Fibroblast of skin of scalp (primary cell): ENCODE results near the gene PKDCC.
"Not testable (repeated sequence)": the region's sequence is repeated elsewhere in the genome, so short reads cannot be mapped to it uniquely, and the experiment has no call there.

Experiments
- DNase-seq: peaks from one replicate; pipeline ENCODE4 v3.0.0-alpha.2; 2013

The PKDCC gene

DNA sequence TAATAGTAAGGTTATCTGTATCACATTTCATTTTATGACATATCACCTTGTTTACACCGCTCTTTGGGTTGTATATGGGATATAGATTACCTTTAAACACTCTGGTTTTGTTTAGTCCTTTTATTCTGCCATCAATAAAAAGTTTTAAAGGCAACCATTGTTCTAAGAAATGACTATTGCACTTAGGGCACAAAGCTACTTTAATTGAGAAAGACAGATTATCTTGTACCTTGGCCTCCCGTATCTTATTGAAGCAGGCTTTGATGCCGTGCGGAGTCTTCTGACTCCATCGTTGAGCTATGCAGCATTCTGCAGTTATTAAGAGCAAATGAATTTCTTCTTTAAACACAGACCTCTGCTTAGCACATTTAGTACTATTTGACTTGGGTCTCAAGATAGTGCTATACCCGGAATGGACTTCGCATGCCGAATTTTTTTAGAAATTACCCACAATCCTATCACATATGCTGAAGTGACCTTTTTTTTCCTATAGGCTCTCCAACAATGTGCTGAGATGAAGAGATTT, 16.7 kb downstream of the PKDCC start:
- peak; percentile 63 for DNase-seq

DNA sequence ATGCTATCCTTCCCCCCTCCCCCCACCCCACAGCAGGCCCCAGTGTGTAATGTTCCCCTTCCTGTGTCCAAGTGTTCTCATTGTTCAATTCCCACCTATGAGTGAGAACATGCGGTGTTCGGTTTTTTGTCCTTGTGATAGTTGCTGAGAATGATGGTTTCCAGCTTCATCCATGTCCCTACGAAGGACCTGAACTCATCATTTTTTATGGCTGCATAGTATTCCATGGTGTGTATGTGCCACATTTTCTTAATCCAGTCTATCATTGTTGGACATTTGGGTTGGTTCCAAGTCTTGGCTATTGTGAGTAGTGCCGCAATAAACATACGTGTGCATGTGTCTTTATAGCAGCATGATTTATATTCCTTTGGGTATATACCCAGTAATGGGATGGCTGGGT, 17.9 kb downstream of the PKDCC start:
- DNase-seq = not testable (repeated sequence)

DNA sequence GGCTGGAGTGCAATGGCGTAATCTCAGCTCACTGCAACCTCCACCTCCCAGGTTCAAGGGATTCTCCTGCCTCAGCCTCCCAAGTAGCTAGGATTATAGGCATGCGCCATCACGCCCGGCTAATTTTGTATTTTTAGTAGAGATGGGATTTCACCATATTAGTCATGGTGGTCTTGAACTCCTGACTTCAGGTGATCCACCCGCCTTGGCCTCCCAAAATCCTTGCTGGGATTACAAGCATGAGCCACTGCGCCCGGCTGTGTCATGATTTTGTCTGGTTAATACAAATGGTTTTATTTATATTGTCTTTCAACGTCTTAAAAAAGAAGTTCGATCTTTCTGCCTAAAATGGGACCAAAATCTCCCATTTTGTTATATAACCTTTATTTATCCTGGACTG, 19.2 kb downstream of the PKDCC start:
- not testable (repeated sequence) for DNase-seq

DNA sequence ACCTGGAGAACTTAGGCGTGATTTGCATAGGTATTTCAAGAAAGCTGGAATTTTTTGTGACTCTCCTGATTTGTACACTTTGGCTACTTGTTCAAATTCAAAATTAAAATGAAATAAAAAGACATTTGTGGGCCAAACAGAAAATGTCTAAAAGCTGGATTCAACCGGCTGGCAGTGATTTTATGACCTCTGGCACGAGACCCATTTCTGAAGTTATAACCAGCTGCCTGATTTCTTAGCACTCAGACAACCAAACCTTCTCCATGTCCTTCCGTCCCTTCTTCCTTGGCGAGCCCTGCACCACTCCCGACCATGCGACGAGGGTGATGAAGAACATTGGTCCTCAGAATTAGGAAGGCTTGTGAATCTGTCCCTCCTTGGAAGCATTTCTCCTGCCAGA, 19.7 kb downstream of the PKDCC start:
- no peak for DNase-seq

DNA sequence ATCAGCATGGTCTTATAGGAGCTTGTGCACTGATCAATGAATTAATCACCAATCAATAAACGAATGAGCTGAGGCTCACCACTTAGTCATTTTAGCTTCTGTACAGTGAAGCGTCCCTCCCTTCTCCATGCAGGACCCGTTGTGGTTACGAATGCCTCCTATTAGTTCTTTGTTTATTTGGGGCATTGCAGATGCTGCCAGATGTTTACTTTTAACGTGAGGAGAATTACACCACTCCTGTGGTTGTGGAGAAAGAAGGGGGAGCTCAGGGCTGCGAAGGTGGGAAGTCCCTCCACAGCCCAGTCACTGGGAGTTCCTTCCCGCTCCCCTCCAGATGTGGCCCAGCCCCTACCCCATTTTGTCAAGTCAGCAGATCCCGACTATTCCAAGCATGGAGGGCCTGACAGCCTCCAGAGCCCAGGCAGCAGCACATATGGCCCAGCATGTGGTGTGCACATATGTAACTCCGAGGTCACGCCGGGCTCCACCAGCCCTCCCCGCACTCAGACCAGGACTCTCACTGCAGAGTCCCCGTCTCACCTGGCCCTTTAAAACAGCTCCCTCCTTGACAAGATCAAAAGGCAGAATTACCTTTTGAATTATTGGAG, 20.9 kb downstream of the PKDCC start:
- no peak for DNase-seq

DNA sequence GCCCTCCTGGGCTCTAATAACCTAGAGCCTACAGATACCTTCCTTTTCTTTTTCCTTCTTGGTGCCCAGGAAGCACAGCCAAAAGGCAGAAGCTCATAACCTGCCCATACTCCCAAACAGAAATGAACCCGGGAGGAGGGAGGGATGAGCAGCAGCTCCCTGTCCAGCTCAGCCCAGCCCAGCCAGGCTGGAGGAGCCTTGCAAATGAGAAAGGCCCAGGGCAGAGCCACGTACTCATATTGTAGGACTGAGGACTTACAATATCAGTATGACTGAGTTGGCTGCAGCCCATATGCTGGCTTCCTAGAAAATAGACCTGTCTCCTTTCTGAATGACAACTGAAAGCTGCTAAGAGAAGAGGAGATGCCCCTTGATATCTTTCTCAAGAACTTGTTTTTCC, 21.7 kb downstream of the PKDCC start:
- DNase-seq = no peak

DNA sequence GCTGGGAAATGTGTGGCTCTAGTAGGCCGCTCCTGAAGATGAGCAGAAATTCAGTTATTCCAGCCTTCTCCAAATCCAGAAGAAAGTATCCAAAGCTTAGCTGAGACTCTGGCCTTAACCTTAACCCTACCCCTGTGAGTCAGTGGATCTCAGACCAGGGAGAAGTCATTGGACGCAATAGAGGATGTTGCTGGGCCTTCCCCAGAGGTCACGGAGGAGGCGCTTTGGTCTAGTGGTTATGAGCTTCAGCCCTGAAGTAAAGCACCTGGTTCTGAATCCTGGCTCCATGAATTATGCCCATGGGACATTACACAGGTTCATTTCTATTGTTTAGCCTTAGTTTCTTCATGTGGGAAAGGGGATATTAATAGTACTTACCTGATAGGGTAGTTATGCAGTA, 24.0 kb downstream of the PKDCC start:
- DNase-seq = no peak

DNA sequence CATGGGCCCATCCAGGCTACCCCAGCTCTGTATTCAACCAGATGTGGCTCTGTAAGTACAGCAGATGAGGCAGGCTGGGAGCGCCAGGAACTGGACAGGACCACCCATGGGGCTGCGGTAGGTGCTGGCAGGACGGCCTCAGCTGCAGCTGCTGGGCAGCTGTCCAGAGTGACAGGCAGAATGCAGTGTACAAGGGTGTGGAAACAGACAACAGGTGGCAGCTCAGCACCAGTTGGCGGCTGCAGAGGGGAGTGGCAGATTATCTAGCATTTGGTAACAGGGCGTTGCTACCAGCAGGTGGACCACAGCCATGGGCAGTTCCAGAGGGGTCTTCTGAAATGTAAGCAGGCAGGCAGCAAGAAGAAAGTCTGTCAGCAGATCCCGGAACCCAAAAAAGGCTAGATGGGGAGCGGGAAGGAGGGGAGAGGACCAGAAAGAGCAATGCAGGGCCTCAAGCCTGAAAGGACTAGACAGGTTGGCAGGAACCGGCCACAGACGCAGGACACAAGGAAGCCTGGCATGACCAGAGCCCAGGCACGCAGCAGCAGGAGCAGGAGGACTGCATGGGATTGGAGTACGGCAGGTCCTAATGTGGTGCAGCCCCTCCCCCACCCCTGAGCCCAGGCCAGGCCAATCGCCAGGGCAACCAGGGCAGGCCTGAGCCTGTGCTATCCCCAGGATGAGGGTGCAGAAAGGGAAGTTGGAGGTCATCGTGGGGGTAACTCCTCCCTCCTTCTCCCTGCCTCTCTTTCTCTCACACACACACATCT, 24.7 kb downstream of the PKDCC start:
- no peak for DNase-seq

DNA sequence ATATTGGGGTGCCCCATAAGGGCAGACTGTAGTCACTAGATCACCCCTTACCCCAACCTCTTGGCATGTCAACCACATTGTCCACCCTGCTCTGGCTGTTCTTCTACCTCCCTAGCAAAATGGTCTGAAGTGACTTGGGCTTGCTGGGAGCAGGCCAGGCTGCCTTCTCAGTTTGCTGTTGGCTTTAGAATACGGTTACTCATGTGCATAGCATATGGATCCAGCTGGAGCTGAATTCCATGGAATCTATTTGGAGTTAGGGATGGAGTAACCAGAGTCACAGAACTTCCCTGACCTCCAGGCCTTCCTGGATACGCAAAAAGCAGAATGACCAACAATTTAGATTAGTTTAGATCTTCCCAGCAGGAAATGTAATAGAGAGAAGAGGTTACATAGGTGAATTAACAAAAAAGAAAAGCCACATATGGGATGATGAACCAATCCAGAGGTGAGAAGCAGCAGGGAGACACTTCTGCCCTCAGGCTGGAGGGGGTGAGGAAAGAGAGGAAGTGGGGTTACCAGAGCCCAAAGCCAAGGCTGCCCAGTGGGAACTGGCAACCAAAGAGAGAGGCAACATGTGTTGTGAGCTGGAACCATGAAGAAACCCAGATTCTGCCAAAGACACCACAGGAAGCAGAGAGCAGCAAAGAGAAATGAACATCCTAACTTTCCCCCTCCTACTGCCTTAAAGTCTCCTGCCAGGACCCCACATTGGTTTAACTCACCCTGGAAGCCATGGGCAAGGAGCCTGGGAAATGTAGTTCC, 26.1 kb downstream of the PKDCC start:
- no peak for DNase-seq

DNA sequence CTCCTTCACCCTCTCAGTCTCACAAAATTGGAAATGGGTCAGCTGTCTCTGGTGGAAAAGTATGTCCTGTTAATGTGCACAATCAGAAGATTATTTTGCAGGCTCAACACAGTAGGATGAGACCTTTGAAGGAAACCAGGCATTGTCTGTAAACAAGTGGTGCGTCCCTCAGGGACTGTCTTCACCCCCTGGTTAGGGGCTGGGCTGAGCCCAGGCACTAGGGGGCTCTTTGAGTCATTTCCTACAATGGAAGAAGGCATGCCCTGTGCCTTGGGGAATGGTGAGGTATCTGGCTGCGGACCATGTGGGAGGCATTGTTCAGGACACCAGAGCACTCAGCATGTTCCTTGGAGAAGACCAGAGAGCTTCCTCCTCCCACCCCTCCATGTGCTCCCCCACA, 26.8 kb downstream of the PKDCC start:
- DNase-seq = no peak

DNA sequence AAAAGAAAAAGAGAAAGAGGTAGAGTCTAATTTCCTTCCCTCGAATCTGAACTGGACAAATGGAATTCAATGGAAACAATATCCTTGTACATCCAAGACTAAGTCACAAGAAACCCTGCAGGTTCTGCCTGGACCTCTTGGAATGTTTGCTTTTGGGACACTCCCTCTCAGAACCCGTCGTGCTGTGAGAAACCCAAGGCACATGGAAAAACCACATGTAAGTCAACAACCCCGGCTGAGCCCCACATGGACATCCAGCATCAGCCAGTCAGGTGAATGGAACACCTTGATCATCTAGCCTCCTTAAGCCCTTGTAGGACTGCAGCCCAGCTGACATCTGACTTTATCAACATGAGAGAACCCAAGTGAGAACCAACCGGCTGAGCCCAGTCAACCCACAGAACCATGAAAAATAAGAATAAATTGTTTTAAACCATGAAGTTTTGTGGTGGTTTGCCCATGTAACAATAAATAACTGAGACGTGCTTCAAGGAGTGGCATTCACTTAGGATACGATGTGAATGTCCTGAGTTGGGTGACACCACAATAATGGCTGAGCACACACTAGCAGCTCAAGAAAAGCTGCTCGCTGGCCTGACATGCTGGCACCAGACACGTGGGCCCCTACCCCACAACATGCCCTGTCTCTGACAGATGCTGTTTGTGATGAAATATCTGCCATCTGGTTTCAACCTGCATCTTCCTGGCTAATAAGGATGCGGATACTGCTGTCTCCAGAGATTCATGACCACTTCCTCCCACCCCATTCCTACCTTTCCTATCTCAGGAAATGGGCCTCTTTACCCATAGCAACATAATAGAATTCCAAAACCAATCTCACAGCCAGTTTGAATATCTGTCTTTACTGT, 28.8 kb downstream of the PKDCC start:
- no peak for DNase-seq

DNA sequence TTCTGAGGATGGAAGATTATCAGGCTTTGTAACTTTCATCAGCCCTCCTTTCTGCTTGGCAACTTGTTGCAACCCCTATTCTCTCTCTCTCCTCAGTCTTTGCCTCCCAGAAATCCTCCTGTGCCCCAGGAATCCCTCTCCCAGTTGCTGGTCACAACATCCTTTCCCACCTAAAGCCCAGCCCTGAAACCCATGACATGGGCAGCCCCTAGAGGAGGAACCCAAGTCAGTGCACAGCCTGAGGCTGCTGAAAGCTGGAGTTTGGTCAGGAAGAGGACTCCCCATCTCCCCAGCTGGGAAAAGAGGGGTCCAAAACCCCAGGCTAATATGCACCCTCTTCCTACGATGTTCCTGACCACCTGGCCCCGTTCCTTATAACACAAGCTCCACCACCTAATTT, 29.5 kb downstream of the PKDCC start:
- no peak for DNase-seq

DNA sequence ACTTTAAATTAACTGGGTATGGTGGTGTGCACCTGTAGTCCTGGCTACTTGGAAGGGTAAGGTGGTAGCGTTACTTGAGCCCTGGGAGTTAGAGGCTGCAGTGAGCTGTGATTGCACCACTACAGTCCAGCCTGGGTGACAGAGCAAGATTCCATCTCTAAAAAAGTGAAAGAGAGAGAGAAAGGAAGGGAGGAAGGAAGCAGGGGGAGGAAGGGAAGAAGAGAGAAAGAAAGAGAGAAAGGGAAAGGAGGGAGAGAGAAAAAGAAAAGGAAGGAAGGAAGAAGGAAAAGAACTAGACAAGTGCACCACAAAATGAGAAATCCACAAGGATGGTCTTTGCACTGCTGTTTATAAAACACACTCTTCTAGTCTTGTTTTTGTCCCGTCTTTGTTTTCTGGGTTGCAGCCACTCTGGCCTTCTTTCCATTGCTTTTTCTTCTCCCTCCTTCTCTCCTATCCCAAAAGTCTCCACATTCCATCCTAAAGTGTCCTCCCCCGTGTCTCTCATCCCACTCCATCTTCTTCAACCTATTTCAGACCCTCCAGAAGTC, 32.0 kb downstream of the PKDCC start:
- DNase-seq = no peak

DNA sequence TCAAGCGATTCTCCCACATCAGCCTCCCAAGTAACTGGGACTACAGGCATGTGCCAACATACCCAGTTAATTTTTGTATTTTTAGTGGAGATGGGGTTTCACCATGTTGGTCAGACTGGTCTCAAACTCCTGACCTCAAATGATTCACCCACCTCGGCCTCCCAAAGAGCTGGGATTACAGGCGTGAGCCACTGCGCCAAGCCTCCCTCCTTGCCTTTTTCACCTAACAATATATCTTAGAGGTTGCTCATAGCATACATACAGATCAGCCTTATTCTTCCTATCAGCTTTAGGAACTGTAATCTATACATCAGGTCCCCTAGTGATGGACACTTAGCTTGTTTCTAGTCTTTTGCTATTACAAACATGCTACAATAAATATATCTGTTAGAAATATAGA, 33.3 kb downstream of the PKDCC start:
- not testable (repeated sequence) for DNase-seq

DNA sequence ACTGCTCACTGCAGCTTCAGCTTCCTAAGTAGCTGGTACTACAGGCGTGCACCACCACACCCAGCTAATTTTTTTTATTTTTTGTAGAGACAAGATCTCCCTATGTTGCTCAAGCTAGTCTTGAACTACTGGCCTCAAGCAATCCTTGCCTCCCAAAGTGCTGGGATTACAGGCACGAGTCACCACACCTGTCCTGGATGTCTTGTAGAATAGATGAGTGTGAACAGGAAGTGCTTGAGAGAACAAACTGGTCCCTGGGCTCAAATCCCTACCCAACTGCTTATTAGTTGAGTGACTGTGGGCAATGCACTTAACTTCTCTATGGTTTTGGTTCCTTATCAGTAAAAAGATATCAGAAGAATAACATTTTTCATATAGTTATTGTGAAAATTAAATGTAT, 34.2 kb downstream of the PKDCC start:
- DNase-seq = no peak

DNA sequence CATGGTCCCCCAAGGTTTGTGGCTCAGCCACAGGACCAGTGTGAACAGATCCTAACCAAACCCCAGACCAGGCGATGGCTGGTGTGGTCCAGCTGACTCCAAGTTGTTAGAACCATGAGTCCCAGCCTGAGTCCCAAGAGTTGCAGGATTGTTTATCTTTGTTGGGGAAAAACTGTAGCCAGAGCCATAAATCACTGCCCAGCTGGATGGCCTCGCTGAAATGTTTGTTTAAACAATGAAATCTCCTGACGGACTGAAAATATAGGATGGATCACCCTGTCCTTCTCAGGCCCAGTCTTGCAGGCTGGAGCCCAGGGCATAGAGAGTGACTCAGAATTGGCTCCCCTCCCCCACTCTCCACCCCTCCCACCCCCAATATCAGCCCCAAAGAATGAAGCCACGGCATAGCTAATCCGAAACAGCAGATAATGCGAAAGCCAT, 36.4 kb downstream of the PKDCC start:
- DNase-seq = peak; percentile 89

DNA sequence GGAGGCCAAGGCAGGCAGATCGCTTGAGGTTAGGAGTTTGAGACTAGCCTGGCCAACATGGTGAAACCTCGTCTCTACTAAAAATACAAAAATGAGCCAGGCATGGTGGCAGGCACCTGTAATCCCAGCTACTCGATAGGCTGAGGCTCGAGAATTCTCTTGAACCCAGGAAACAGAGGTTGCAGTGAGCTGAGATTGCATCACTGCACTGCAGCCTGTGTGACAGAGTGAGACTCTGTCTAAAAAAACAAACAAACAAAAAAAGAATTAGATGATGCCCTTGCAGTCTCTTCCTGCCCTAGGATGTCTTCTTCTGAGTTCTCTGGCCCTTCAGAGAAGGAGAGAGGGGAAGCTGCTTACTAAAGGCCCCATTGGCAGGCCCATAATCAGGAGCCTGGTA, 37.2 kb downstream of the PKDCC start:
- not testable (repeated sequence) for DNase-seq

DNA sequence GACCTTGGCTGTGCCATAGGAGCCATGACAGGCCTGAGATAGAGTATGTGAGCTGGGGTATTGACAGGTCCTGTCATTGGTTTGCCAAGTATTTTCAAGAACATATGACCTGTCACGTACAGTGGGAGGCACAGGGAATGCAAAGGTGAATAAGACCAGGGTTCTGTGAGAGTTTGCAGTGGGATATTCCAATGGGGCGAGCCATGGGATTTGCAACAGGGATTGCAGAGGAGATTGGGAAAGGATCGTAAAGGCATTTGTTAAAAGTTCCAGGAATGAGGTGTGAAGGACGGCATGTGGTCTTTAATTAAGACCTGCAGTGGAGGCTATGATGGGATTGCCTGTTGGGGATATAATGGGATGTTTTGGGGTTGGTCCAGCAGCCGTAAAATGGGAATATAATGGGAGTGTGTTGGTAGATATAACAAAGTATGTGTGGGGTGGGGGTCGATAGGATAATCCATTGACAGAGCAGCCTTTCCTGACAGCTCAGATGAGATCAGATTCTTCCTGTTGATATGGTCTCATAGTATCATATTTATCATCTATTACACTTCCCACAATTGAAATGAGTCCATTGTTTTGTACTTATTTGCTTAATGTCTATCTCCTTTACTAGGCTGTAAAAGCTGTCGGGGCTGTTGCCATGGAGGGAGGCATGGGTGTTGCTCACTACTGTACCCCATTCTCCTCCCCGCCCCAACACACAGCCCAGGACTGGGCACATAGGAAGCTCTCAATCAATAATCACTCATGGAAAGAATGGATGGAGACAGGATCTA, 38.1 kb downstream of the PKDCC start:
- no peak for DNase-seq

DNA sequence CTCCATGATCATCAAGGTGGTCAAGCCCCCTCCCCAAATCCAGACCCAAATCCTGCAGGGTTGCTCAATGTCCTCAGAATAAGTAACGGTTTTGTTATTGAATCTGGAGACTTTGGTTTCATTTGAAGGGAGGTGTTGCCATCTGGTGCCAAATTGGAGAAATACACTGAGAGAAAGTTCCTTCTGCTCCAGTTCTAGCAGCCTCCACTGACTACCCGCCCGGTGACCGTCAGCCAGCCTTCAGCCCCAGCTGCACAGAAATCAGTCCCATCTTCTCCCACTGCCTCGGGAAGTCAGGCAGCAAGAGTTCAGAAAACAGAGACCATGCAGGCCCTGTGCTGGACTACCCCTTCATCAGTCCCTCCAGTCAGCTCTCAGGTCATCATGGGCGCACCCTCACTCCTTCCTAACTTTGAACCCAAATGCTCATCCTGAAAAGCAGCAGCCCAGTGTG, 38.7 kb downstream of the PKDCC start:
- peak; percentile 72 for DNase-seq

DNA sequence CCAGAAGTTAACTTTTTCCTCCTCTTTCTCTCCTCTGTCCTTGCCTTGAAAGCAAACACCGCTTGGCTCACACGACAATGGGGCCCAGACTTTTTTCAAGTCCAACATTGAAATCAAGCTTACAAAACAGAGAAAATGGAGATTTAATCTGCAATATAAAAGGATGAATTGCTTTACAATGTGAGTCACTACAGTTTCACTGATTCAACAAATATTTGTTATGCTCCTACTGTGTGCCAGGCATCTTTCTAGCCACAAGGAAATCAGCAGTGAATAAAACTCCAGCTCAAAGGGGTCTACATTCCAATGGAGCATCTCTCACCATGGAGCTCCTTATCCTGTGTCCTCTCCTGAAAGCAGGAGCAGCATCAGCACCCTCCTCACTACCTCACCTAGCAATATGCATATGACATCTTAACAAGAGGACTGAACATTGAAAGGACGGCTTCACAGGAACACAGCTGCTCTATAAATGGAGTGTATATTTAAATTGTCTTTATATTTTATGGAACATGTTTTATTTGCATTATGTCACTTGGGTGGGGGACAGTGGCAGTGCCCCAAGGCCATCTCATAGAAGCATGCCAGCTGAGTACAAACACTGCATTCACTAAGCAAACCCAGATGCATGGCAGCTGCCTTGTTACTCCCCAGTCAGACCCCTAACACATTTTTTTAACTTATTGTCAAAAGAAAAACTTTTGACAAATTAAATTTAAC, 39.5 kb downstream of the PKDCC start:
- DNase-seq = no peak

DNA sequence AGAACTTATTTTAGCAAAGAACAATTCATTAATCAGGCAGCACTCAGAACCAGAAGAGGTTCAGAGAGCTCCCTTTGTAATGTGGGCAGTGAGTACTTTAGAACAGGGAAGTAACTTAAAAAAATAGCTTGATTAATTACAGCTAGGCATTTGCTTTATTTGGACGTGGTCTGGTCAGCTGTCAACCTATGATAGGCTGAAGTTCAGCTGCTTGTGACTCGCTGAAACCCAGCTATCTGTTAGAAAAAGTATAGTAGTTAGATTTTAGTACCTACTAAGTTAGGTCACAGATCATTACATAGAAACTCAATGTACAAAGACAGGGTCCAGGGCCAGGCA, 40.0 kb downstream of the PKDCC start:
- DNase-seq = no peak
